ENCODE measurements around the gene ZNF560.

Gene ZNF560

DNA sequence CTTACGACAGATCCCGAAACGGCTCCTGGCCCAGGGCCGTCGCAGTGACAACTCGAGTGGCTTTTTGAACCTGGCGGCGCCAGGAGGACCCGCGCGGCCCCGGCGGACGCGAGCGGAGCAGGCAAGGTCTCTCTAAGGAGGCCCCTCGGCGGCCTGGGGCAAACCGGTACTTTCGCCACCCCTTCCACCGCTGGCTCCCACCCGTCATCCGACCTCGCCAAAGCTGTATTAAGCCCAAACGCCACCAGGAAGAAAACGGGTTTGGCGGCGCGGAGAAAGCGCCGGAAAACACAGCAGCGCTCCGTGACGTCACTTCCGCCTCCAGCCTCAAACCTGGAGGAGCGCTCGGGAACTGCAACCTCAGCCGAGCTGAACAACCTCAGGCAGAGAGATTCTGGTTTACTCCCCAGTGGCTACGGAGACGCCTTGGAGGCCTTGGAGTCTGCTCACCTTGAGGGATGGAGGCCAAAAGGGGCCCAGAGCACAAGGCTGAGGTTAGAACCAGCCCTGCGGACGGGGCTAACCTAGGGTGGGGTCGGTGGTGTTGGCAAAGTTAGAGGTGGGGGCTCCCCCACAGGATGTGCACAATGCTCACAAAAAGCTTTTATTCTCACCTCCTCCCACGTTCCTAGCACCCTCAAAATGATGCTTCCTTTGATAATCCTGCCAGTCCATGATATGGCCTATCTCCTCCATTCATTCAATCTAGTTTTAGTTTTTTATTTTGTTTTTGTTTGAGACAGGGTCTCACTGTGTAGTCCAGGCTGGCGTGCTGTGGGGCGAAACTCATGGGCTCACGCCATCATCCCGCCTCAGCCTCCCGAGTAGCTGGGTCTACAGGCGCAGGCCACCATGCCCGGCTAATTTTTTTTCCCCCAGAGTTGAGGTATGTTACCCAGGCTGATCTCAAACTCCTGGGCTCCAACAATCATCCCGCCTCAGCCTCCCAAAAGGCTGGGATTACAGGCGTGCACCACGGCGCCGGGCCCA is 62.8 kb downstream of the ZNF560 start, which contains the start of gene ZNF266:
ZNF266 (minus strand) TSS at position 295 of the 990 bp plus-strand sequence. CDS start 15,484 bp downstream, outside the sequence.
- peak; percentile 92 to 94 for DNase-seq

DNA sequence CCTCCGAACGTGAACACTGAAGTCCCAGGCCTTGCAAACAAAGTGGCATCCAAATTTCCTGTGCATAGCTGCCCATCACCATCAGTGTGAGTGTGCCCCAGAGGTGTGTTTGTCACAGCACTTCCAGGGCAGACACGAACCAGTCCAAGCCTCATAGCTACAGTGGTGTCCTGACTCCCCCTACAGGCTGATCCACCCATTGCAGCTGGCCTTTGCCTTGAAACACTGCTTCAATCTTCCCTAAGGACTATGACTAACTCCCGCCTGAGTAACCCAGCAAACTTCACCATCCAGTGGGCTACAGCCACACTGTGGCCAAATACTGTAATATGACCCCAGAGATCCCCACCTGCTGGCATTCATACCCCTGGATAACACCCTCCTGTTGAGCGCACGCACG is 66.9 kb downstream of the ZNF560 start:
- peak; percentile 45 to 52 for DNase-seq

DNA sequence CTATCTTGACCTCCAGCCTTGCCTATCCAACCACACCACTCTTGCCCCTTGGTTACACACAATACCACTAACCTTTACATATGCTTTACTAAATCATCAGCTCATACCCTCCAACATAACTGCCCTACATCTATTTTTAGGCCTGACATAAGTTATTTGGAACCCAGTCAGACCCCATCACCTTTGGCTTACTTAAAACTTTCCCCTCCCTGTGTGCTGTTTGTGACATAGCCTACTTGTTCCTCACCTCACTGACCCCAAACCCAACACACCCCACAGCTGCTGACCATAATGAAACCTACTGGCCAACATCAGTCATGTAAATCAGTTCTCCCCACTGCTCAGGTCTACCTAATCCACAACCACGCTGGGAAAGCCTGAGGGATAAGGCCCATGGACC is 68.0 kb downstream of the ZNF560 start:
- no peak for DNase-seq

DNA sequence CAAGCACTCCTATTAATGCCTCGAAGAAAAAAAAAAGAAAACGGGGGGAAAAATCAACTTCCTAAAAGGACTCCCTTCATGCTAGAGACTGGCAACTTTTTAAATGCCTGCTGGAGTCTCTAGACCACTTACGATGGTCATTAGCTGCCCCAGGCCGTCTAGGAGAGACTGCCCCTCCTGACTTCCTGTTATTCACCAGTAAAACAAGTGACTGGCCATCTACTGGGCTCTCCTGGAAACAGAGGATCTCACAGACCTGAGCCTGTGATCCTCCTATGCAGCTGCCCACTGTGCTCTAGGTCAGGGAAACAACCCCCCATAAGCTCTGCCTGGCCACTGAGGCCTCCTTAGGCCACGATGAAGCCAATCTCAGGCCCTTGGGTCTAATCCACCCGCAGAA is 70.5 kb downstream of the ZNF560 start:
- no peak for DNase-seq
